HepG2 (cell line): ENCODE results near the gene CELSR2. TPM values are rescaled to one million over a fixed set of nuclear protein-coding genes. Genes with fewer than 3 reads are reported as not detected.
A peak's percentile ranks its signal among the peaks of the same experiment; 100 is the strongest.

Source experiments
- MATR3 ChIP-seq: sonication (generic); formaldehyde crosslinking; IDR thresholded peaks from 2 replicates; pipeline ENCODE4 v1.4.0; 2020; ENCODE audit warnings: missing genetic modification reagents
- NCOA1 ChIP-seq: sonication (generic); formaldehyde crosslinking; IDR thresholded peaks from 2 replicates; pipeline ENCODE4 v1.9.0; 2021; ENCODE audit warnings: missing genetic modification reagents
- NONO ChIP-seq, 2 experiments: fragments of 450-650 bp in 1 of 2; sonication (generic) in 1 of 2; formaldehyde crosslinking in 1 of 2; IDR thresholded peaks in 1 of 2; conservative IDR thresholded peaks in 1 of 2; 2 replicates each; pipeline versions ENCODE4 v1.6.1 to v1.8.0; 2017 to 2022; ENCODE audit warnings: mild to moderate bottlenecking in 1 of 2, missing genetic modification reagents in 1 of 2, moderate library complexity in 1 of 2
- POLR2G ChIP-seq: fragments of 200-400 bp; formaldehyde crosslinking; IDR thresholded peaks from 2 replicates; pipeline ENCODE4 v1.6.1; 2018; ENCODE audit warnings: mild to moderate bottlenecking, low read depth, low read length, moderate library complexity
- PRMT3 ChIP-seq: sonication (generic); formaldehyde crosslinking; IDR thresholded peaks from 2 replicates; pipeline ENCODE4 v1.8.1; 2022; ENCODE audit warnings: low read depth, mild to moderate bottlenecking, moderate library complexity, missing genetic modification reagents, borderline replicate concordance
- SNAPC4 ChIP-seq: sonication (generic); formaldehyde crosslinking; IDR thresholded peaks from 2 replicates; pipeline ENCODE4 v1.4.0; 2020; ENCODE audit warnings: mild to moderate bottlenecking, missing genetic modification reagents
- ZNF326 ChIP-seq: sonication (generic); formaldehyde crosslinking; IDR thresholded peaks from 2 replicates; pipeline ENCODE4 v1.4.0; 2020; ENCODE audit warnings: missing genetic modification reagents, borderline replicate concordance
- ZSCAN31 ChIP-seq: sonication (generic); formaldehyde crosslinking; IDR thresholded peaks from 2 replicates; pipeline ENCODE4 v1.5.0; 2020; ENCODE audit warnings: low read depth, mild to moderate bottlenecking, missing genetic modification reagents
- polyA plus RNA-seq, 8 experiments: library from polyadenylated mRNA; depleted of rRNA in 3 of 8; stranded (reverse) in 7 of 8; unstranded in 1 of 8; fragments of >200 nt; fragmentation: Illumina TruSeq in 4 of 8; extraction: Trizol in 4 of 8; gene quantifications; 2 replicates each; pipeline versions ENCODE4 v1.2.1 to v1.2.3, GENCODE V29; 2011 to 2016; ENCODE audit warnings: low read depth in 4 of 8, missing spikeins in 1 of 8, mixed read lengths in 1 of 8; ENCODE audit not compliant: insufficient read depth in 1 of 8
- total RNA-seq, 5 experiments: library from RNA; depleted of rRNA; stranded (reverse); fragments of >200 nt; fragmentation: Illumina TruSeq; extraction: Trizol; gene quantifications; 2 replicates each; pipeline ENCODE4 v1.2.3, GENCODE V29; 2016; ENCODE audit warnings: low read depth in 1 of 5
- TF ChIP-seq, protein P1 (sequence below): sonication (generic); formaldehyde crosslinking; IDR thresholded peaks from 2 replicates; pipeline ENCODE4 v1.4.0; 2020; ENCODE audit warnings: missing genetic modification reagents
- TF ChIP-seq, protein P2 (sequence below): sonication (generic); formaldehyde crosslinking; IDR thresholded peaks from 2 replicates; pipeline ENCODE4 v1.4.0; 2020; ENCODE audit warnings: missing genetic modification reagents, borderline replicate concordance

CELSR2 gene
- total and polyA plus RNA-seq, 2 of the 13 experiments (the other 11 are each of a cell fraction or from before 2014, with no cell fraction given): 4.0 to 6.6 TPM

DNA sequence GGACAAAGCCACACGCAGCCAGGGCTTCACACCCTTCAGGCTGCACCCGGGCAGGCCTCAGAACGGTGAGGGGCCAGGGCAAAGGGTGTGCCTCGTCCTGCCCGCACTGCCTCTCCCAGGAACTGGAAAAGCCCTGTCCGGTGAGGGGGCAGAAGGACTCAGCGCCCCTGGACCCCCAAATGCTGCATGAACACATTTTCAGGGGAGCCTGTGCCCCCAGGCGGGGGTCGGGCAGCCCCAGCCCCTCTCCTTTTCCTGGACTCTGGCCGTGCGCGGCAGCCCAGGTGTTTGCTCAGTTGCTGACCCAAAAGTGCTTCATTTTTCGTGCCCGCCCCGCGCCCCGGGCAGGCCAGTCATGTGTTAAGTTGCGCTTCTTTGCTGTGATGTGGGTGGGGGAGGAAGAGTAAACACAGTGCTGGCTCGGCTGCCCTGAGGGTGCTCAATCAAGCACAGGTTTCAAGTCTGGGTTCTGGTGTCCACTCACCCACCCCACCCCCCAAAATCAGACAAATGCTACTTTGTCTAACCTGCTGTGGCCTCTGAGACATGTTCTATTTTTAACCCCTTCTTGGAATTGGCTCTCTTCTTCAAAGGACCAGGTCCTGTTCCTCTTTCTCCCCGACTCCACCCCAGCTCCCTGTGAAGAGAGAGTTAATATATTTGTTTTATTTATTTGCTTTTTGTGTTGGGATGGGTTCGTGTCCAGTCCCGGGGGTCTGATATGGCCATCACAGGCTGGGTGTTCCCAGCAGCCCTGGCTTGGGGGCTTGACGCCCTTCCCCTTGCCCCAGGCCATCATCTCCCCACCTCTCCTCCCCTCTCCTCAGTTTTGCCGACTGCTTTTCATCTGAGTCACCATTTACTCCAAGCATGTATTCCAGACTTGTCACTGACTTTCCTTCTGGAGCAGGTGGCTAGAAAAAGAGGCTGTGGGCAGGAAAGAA is 25.5 kb downstream of the CELSR2 start (continued):
- TF ChIP-seq, protein P1, sequence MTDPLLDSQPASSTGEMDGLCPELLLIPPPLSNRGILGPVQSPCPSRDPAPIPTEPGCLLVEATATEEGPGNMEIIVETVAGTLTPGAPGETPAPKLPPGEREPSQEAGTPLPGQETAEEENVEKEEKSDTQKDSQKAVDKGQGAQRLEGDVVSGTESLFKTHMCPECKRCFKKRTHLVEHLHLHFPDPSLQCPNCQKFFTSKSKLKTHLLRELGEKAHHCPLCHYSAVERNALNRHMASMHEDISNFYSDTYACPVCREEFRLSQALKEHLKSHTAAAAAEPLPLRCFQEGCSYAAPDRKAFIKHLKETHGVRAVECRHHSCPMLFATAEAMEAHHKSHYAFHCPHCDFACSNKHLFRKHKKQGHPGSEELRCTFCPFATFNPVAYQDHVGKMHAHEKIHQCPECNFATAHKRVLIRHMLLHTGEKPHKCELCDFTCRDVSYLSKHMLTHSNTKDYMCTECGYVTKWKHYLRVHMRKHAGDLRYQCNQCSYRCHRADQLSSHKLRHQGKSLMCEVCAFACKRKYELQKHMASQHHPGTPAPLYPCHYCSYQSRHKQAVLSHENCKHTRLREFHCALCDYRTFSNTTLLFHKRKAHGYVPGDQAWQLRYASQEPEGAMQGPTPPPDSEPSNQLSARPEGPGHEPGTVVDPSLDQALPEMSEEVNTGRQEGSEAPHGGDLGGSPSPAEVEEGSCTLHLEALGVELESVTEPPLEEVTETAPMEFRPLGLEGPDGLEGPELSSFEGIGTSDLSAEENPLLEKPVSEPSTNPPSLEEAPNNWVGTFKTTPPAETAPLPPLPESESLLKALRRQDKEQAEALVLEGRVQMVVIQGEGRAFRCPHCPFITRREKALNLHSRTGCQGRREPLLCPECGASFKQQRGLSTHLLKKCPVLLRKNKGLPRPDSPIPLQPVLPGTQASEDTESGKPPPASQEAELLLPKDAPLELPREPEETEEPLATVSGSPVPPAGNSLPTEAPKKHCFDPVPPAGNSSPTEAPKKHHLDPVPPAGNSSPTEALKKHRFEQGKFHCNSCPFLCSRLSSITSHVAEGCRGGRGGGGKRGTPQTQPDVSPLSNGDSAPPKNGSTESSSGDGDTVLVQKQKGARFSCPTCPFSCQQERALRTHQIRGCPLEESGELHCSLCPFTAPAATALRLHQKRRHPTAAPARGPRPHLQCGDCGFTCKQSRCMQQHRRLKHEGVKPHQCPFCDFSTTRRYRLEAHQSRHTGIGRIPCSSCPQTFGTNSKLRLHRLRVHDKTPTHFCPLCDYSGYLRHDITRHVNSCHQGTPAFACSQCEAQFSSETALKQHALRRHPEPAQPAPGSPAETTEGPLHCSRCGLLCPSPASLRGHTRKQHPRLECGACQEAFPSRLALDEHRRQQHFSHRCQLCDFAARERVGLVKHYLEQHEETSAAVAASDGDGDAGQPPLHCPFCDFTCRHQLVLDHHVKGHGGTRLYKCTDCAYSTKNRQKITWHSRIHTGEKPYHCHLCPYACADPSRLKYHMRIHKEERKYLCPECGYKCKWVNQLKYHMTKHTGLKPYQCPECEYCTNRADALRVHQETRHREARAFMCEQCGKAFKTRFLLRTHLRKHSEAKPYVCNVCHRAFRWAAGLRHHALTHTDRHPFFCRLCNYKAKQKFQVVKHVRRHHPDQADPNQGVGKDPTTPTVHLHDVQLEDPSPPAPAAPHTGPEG (CRISPR knock-in tag): no peak; the same call in 1 of the 2 replicates
- no peak for TF ChIP-seq SNAPC4 (CRISPR knock-in tag)
- no peak for TF ChIP-seq ZNF326 (CRISPR knock-in tag)
- TF ChIP-seq, protein P2, sequence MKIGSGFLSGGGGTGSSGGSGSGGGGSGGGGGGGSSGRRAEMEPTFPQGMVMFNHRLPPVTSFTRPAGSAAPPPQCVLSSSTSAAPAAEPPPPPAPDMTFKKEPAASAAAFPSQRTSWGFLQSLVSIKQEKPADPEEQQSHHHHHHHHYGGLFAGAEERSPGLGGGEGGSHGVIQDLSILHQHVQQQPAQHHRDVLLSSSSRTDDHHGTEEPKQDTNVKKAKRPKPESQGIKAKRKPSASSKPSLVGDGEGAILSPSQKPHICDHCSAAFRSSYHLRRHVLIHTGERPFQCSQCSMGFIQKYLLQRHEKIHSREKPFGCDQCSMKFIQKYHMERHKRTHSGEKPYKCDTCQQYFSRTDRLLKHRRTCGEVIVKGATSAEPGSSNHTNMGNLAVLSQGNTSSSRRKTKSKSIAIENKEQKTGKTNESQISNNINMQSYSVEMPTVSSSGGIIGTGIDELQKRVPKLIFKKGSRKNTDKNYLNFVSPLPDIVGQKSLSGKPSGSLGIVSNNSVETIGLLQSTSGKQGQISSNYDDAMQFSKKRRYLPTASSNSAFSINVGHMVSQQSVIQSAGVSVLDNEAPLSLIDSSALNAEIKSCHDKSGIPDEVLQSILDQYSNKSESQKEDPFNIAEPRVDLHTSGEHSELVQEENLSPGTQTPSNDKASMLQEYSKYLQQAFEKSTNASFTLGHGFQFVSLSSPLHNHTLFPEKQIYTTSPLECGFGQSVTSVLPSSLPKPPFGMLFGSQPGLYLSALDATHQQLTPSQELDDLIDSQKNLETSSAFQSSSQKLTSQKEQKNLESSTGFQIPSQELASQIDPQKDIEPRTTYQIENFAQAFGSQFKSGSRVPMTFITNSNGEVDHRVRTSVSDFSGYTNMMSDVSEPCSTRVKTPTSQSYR: peak; percentile 98
- peak; percentile 54; the same call in 1 of the 2 replicates for TF ChIP-seq NCOA1 (CRISPR knock-in tag)
- no peak for TF ChIP-seq NONO (IDR thresholded peaks at IDR 0.05)
- peak; percentile 72 for TF ChIP-seq NONO (CRISPR knock-in tag; conservative IDR thresholded peaks at IDR 0.05)
- TF ChIP-seq ZSCAN31 (CRISPR knock-in tag): 0 out of 2 replicates have a peak, but pooled peaks have one; percentile 85
- no peak for TF ChIP-seq PRMT3 (CRISPR knock-in tag)
- TF ChIP-seq POLR2G: peak; percentile 69
- no peak for TF ChIP-seq MATR3 (CRISPR knock-in tag)
